ENCODE data around the gene TCF7L2. TPM values are rescaled to one million over a fixed set of nuclear protein-coding genes. Genes with fewer than 3 reads are reported as not detected.

TCF7L2 gene
- total RNA-seq, 1 donor from 2014 or later: 109 TPM

DNA sequence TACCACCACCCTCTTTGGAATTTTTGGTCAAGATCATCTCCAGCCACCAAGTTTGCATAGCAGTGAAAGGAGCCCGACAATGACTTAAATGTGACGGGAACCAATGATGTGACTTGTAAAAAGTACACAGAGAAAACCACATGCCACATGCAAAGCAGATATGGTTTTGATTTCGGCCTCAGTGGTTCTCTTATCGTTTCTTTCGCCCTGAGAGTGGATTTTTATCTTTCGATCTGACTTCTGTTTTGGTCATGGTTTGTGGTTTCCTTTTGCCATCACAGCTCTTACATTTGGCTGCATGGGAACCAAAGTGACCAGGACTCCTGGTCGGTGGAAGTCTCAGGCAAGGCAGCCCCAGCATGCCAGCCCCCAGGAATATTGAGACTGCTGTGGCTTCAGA, 31.5 kb downstream of the TCF7L2 start:
- Mint-ChIP-seq H3K9me3 (ENCODE audit: low read depth) (no peaks in the 10 kb centered on the region), H3K27me3 (no peaks in the 10 kb centered on the region), H3K36me3 (ENCODE audit: insufficient read depth) (peaks cover 15% of the 10 kb centered on the region), H3K27ac (no peak overlapping the region), H3K4me3 (ENCODE audit: low read depth) (no peak overlapping the region), H3K4me1 (ENCODE audit: low read depth) (peaks cover 35% of the 10 kb centered on the region)
- TF ChIP-seq, protein P1, sequence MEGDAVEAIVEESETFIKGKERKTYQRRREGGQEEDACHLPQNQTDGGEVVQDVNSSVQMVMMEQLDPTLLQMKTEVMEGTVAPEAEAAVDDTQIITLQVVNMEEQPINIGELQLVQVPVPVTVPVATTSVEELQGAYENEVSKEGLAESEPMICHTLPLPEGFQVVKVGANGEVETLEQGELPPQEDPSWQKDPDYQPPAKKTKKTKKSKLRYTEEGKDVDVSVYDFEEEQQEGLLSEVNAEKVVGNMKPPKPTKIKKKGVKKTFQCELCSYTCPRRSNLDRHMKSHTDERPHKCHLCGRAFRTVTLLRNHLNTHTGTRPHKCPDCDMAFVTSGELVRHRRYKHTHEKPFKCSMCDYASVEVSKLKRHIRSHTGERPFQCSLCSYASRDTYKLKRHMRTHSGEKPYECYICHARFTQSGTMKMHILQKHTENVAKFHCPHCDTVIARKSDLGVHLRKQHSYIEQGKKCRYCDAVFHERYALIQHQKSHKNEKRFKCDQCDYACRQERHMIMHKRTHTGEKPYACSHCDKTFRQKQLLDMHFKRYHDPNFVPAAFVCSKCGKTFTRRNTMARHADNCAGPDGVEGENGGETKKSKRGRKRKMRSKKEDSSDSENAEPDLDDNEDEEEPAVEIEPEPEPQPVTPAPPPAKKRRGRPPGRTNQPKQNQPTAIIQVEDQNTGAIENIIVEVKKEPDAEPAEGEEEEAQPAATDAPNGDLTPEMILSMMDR (IDR thresholded peaks at IDR 0.05; ENCODE audit: unreplicated experiment): no peak
- DNase-seq (ENCODE audit: low spot score, unreplicated experiment): no peak

DNA sequence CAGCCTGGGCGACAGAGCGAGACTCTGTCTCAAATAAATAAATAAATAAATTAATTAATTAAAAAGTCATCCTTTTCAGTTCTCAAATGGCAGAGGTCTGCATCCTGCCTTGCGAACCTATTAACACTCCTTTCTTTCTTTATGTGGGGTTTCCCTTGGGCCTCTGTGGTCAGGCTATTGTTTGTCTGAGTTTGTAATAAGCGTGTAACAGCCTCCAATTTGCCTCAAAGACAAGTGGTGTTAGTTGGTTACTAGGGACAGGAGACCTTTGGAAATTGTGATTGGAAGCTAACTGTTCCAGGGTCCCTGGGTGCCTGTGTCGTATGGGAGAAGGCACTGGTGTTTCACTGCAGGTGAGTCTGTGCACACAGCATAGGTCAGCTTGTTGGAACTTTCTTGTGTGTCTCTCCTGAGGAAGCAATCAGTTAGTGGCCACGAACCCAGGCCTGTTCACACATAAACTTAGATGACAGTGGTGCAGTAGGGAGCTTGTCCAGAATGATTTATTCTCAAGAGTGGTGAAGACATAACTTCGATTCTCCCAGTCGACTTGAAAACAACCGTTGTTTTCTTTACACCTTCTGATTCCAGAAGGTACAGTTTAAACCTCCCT, 33.5 kb downstream of the TCF7L2 start:
- TF ChIP-seq, protein P1 (IDR thresholded peaks at IDR 0.05; ENCODE audit: unreplicated experiment): no peak
- peaks cover 24% of the 10 kb centered on the region for H3K36me3 Mint-ChIP-seq (ENCODE audit: insufficient read depth)
- no peak for DNase-seq (ENCODE audit: low spot score, unreplicated experiment)
- H3K4me1 Mint-ChIP-seq (ENCODE audit: low read depth): peaks cover 37% of the 10 kb centered on the region
- H3K27me3 Mint-ChIP-seq: no peaks in the 10 kb centered on the region
- H3K9me3 Mint-ChIP-seq (ENCODE audit: low read depth): no peaks in the 10 kb centered on the region
- no peak overlapping the region for H3K4me3 Mint-ChIP-seq (ENCODE audit: low read depth)
- peak overlapping the region; percentile 82 for H3K27ac Mint-ChIP-seq

DNA sequence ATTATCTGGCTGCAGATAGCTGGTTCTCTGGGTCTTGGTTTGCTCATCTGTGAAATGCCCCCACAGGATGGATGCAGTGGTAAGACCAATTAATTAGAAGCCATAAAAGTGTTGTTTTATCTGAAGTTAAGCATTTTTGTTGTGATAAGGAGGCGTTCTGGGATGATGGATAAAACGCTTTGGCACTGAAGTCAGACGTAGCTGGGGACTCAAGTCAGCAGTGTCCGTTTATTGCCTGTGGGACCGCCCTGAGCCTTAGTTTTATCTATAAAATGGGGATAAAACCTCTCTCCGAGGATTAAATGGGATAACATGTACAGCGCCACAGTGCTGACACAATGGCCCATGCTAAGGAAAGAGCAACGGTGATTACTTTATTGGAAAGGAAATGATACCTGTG, 34.7 kb downstream of the TCF7L2 start:
- TF ChIP-seq, protein P1 (IDR thresholded peaks at IDR 0.05; ENCODE audit: unreplicated experiment): no peak
- H3K36me3 Mint-ChIP-seq (ENCODE audit: insufficient read depth): peaks cover 22% of the 10 kb centered on the region
- H3K9me3 Mint-ChIP-seq (ENCODE audit: low read depth): no peaks in the 10 kb centered on the region
- no peak for DNase-seq (ENCODE audit: low spot score, unreplicated experiment)
- no peaks in the 10 kb centered on the region for H3K27me3 Mint-ChIP-seq
- no peak overlapping the region for H3K4me3 Mint-ChIP-seq (ENCODE audit: low read depth)
- H3K27ac Mint-ChIP-seq: no peak overlapping the region
- peaks cover 47% of the 10 kb centered on the region for H3K4me1 Mint-ChIP-seq (ENCODE audit: low read depth)

DNA sequence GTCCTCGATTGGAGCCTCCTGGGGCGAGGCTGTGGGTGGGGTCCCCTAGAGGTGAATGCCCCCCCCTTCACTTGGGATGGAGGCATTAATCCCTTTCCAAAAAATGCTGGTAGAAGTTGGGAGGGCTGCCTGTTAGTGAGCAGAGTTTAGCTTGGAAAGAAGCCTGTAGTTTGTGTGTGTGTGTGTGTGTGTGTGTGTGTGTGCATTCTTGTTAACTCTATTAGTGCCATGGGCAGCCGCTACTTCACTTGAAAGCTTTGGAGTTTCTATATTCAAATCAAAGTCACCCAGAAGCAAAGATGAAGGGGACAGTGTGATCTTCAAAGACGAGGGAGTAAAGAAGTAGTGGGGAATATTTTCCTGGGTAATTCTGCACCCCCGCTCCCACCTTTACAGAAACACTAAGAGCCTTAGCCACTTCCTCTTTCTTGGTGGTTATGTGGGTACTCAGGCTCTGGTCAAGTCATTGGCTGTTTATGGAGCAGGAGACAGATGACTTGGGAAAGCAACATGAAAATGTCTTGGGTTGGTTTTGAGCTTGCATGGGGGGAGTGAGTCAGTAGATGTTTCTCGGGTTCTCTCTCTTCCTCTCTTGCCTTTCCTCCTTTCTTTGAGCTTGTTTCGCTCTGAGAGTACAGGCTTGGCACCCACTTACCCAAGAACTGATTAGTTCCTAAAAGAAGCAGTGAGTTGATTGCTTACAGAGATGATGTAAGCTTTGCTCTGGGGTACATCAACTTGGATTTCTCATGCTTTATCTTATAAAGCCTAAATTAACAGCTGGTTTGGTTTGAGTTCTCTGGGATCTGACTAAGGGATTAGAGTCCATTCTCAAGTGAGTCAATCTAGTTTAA, 35.9 kb downstream of the TCF7L2 start:
- peak overlapping the region; percentile 77 for H3K27ac Mint-ChIP-seq

DNA sequence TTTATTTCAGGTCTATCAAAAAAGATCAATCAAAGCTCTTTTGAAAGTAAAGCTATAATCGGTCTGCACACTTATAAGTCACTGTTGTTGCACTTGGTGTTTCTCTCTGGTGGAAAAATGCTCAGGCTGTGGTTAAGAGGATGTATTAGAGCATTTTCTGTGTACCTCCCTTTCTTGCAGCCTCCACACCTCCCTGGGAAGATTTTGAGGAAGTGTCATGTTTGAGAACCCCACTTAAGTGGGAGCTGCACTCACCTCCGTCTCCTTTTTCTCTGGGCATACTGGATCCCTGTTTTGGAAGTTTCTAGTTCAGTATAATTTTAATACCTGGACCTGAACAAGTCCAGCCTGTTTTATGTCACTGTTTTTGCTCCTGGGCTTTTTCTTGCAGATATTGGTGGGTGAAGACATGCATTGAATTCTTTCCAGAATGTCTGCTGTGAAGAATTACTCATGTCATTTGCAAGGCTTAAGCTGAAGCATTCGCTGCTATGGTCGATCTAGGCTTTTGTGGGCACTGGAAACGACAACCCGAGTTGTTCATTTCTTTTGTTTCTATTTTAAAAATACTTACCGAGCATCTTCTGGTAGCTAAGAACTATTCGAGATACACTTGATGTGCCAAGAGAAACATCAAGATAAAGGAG, 36.6 kb downstream of the TCF7L2 start:
- Mint-ChIP-seq H3K4me1 (ENCODE audit: low read depth) (peaks cover 47% of the 10 kb centered on the region), H3K27ac (peak overlapping the region; percentile 33), H3K4me3 (ENCODE audit: low read depth) (no peak overlapping the region), H3K27me3 (no peaks in the 10 kb centered on the region), H3K9me3 (ENCODE audit: low read depth) (no peaks in the 10 kb centered on the region), H3K36me3 (ENCODE audit: insufficient read depth) (peaks cover 17% of the 10 kb centered on the region)
- TF ChIP-seq, protein P1 (IDR thresholded peaks at IDR 0.05; ENCODE audit: unreplicated experiment): no peak
- DNase-seq (ENCODE audit: low spot score, unreplicated experiment): no peak

More for the DNA sequence above, 35.9 kb downstream of the TCF7L2 start:
- Mint-ChIP-seq H3K36me3 (ENCODE audit: insufficient read depth) (peaks cover 18% of the 10 kb centered on the region), H3K27me3 (no peaks in the 10 kb centered on the region), H3K4me1 (ENCODE audit: low read depth) (peaks cover 47% of the 10 kb centered on the region), H3K4me3 (ENCODE audit: low read depth) (no peak overlapping the region), H3K9me3 (ENCODE audit: low read depth) (no peaks in the 10 kb centered on the region)
- TF ChIP-seq, protein P1 (IDR thresholded peaks at IDR 0.05; ENCODE audit: unreplicated experiment): no peak
- no peak for DNase-seq (ENCODE audit: low spot score, unreplicated experiment)
